Measurements from ENCODE around the gene TIMP1. TPM values are rescaled to one million over a fixed set of nuclear protein-coding genes. Genes with fewer than 3 reads are reported as not detected.

Gene TIMP1
- total and polyA plus RNA-seq, 2 donors (not counting 1 experiment from before 2014, with no cell fraction given): 8.8 to 12.8 TPM

DNA sequence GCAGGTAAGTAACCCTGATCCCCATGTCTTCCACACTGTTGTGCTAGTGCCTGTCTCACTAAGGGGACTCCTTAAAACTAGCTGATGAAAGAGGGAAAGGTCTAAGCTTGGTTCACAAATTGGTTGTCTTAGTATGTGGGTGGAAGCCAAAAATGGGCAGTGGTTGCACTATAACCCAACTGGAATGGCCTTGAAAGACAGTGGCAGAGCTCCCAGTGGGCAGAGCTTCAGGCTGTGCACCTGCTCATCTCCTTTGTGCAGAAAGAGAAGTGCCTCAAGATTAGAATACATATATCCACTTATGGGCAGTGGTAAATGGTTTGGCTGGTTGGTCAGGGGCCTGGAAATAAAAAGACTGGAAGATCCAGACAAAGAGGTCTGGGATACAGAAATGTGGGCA lies 30.2 kb downstream of the TIMP1 start:
- Mint-ChIP-seq H3K9me3 (ENCODE audit: insufficient read depth) (no peaks in the 10 kb centered on the region), H3K4me1 (no peaks in the 10 kb centered on the region), H3K27ac (no peak overlapping the region), H3K4me3 (no peak overlapping the region), H3K27me3 (peaks cover 13% of the 10 kb centered on the region)
- TF ChIP-seq, protein P1, sequence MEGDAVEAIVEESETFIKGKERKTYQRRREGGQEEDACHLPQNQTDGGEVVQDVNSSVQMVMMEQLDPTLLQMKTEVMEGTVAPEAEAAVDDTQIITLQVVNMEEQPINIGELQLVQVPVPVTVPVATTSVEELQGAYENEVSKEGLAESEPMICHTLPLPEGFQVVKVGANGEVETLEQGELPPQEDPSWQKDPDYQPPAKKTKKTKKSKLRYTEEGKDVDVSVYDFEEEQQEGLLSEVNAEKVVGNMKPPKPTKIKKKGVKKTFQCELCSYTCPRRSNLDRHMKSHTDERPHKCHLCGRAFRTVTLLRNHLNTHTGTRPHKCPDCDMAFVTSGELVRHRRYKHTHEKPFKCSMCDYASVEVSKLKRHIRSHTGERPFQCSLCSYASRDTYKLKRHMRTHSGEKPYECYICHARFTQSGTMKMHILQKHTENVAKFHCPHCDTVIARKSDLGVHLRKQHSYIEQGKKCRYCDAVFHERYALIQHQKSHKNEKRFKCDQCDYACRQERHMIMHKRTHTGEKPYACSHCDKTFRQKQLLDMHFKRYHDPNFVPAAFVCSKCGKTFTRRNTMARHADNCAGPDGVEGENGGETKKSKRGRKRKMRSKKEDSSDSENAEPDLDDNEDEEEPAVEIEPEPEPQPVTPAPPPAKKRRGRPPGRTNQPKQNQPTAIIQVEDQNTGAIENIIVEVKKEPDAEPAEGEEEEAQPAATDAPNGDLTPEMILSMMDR (IDR thresholded peaks at IDR 0.05): no peak
- TF ChIP-seq EZH2 (IDR thresholded peaks at IDR 0.05; ENCODE audit: borderline replicate concordance, insufficient read depth, low read depth, low read length, poor library complexity, severe bottlenecking): no peak
- POLR2A ChIA-PET: no interaction called here
- no peaks in the 10 kb centered on the region for H3K36me3 ChIP-seq (replicated peaks in 1 of 2; ENCODE audit: control extremely low read depth in 1 of 2, control insufficient read depth in 1 of 2, extremely low read depth in 1 of 2, insufficient read depth in 2 of 2, low read length in 1 of 2)
- ATAC-seq (ENCODE audit: low read depth) (no peak), DNase-seq (no peak)
- no peak overlapping the region for H3K27ac ChIP-seq (ENCODE audit: low read length in 2 of 2)
- no peaks in the 10 kb centered on the region for H3K9me3 ChIP-seq (ENCODE audit: control extremely low read depth in 1 of 3, control insufficient read depth in 2 of 3, insufficient read depth in 1 of 3, low read length in 2 of 3)
- H3K9ac ChIP-seq (ENCODE audit: low read length): no peak overlapping the region
- no peaks in the 10 kb centered on the region for H3K4me1 ChIP-seq (ENCODE audit: control insufficient read depth in 2 of 2, insufficient read depth in 2 of 2, low read length in 2 of 2)
- intact Hi-C loops (cut with micrococcal nuclease): no loop called here
- H3K79me2 ChIP-seq (ENCODE audit: control insufficient read depth, insufficient read depth, low read length): no peaks in the 10 kb centered on the region
- H4K20me1 ChIP-seq (ENCODE audit: control insufficient read depth, insufficient read depth, low read length, poor library complexity, severe bottlenecking): no peaks in the 10 kb centered on the region
- H3K27me3 ChIP-seq (replicated peaks in 1 of 4; ENCODE audit: control extremely low read depth in 1 of 4, control insufficient read depth in 3 of 4, insufficient read depth in 4 of 4, low read length in 3 of 4): no peaks in the 10 kb centered on the region
- CTCF ChIA-PET: no interaction called here
- no peak overlapping the region for H3K4me3 ChIP-seq (ENCODE audit: control extremely low read depth in 1 of 5, extremely low read depth in 1 of 5, insufficient read depth in 1 of 5, low read depth in 2 of 5, low read length in 4 of 5)
- H2AFZ ChIP-seq (ENCODE audit: insufficient read depth, low read depth, low read length, poor library complexity, severe bottlenecking): no peak overlapping the region
- no peak overlapping the region for H3K4me2 ChIP-seq (replicated peaks; ENCODE audit: low read depth, low read length, poor library complexity, severe bottlenecking)

DNA sequence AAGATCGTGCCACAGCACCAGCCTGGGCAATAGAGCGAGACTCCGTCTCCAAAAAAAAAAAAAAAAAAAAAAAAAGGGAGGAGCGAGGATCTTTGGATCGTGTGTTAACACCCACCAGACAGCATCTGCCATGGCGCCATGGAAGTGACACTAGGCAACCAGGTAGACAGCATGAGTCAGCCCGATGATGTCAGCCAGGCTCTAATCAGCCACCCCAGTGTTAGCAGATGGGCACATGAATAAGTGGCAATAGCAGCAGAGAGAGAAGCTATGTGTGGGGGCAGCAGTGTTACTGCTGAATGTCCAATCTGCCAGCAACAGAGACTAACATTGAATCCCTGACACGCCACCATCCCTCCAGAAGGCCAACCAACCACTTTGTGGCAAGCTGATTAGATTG lies 30.8 kb downstream of the TIMP1 start:
- Mint-ChIP-seq H3K4me1 (no peaks in the 10 kb centered on the region), H3K4me3 (no peak overlapping the region), H3K27me3 (peaks cover 20% of the 10 kb centered on the region), H3K9me3 (ENCODE audit: insufficient read depth) (no peaks in the 10 kb centered on the region), H3K27ac (no peak overlapping the region)
- H3K4me3 ChIP-seq (ENCODE audit: control extremely low read depth in 1 of 5, extremely low read depth in 1 of 5, insufficient read depth in 1 of 5, low read depth in 2 of 5, low read length in 4 of 5): no peak overlapping the region
- H3K9ac ChIP-seq (ENCODE audit: low read length): no peak overlapping the region
- H2AFZ ChIP-seq (ENCODE audit: insufficient read depth, low read depth, low read length, poor library complexity, severe bottlenecking): no peak overlapping the region
- ATAC-seq (ENCODE audit: low read depth): no peak
- intact Hi-C loops (cut with micrococcal nuclease): no loop called here
- H3K27me3 ChIP-seq (replicated peaks in 1 of 4; ENCODE audit: control extremely low read depth in 1 of 4, control insufficient read depth in 3 of 4, insufficient read depth in 4 of 4, low read length in 3 of 4): peaks cover 0 to under 1% (median under 1%) of the 10 kb centered on the region in 4 experiments
- no peaks in the 10 kb centered on the region for H3K9me3 ChIP-seq (ENCODE audit: control extremely low read depth in 1 of 3, control insufficient read depth in 2 of 3, insufficient read depth in 1 of 3, low read length in 2 of 3)
- no peaks in the 10 kb centered on the region for H3K4me1 ChIP-seq (ENCODE audit: control insufficient read depth in 2 of 2, insufficient read depth in 2 of 2, low read length in 2 of 2)
- H3K4me2 ChIP-seq (replicated peaks; ENCODE audit: low read depth, low read length, poor library complexity, severe bottlenecking): no peak overlapping the region
- H3K27ac ChIP-seq (ENCODE audit: low read length in 2 of 2): no peak overlapping the region
- WGBS (ENCODE audit: insufficient coverage): 100% methylated on average over 2 of the region's 8 CpGs
- no peaks in the 10 kb centered on the region for H3K79me2 ChIP-seq (ENCODE audit: control insufficient read depth, insufficient read depth, low read length)
- H4K20me1 ChIP-seq (ENCODE audit: control insufficient read depth, insufficient read depth, low read length, poor library complexity, severe bottlenecking): no peaks in the 10 kb centered on the region
- no peak for DNase-seq
- TF ChIP-seq, protein P1 (IDR thresholded peaks at IDR 0.05): no peak
- no peak for TF ChIP-seq EZH2 (IDR thresholded peaks at IDR 0.05; ENCODE audit: borderline replicate concordance, insufficient read depth, low read depth, low read length, poor library complexity, severe bottlenecking)
- no peaks in the 10 kb centered on the region for H3K36me3 ChIP-seq (replicated peaks in 1 of 2; ENCODE audit: control extremely low read depth in 1 of 2, control insufficient read depth in 1 of 2, extremely low read depth in 1 of 2, insufficient read depth in 2 of 2, low read length in 1 of 2)
- CTCF ChIA-PET: no interaction called here
- POLR2A ChIA-PET: interaction anchor here (0.6 kb wide), 1 partner anchor 909 kb away, joined by 10 read pairs; no protein-coding TSS in a partner anchor
